DMS79 treated with DMSO at 0.1 percent for 48 hours (cell line): ENCODE results near the gene RAB37.

Experiments
- DNase-seq: peaks from one replicate; lab custom pipeline; 2025; lab: John Stamatoyannopoulos, UW

The RAB37 gene

GRCh38 chr17:74728033-74728701, 8.9 kb upstream of the RAB37 start:
- DNase-seq = no peak

DNA sequence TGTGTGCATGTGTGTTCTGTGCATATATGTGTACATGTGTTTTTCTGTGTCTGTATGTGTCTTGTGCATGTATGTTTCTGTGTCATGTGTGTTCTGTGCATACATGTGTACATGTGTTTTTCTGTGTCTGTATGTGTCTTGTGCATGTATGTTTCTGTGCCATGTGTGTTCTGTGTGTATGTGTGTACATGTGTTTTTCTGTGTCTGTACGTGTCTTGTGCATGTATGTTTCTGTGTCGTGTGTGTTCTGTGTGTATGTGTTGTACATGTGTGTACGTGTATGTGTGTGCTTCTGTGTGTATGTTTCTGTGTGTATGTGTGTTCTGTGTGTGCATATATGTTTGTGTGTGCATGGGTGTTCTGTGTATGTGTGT, 8.4 kb upstream of the RAB37 start:
- no peak for DNase-seq

GRCh38 chr17:74729368-74729767, 7.7 kb upstream of the RAB37 start:
- DNase-seq = no peak

DNA sequence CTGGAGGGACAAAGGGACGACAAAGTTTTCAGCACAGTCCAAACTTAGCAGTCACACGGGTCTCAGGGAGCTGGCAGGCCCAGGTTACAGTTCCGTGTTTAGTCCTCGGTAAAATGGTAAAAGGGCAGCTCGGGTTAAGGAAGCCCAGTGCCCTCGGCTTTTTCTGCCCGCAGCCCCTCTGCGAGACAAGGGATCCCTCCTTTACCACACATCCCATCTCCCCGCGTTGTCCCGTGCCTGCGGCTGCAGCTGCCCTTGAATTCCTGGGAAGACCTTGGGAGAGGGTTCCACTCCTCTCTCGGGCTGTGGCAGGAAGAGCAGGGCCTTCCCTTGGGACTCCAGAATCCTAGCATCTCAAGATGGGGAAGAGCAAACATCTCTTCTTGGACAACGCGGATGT, 7.2 kb upstream of the RAB37 start:
- DNase-seq = no peak

- no peak for DNase-seq
These were observed 6.3 kb upstream of the RAB37 start for GRCh38 chr17:74730491-74731346.

DNA sequence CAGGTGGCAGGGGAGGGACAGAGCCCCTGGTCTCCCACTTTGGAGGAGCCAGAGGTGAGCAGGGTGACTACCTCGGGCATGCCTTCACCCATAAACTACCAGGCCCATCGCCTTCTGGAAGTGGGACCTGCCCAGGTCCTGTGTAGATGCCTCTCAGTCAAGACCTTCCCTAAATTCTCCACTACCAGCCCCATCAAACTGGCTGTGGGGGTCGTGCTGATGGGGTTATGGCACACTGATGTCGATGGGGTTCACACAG, 5.8 kb upstream of the RAB37 start:
- DNase-seq = no peak

- no peak for DNase-seq
These were observed 4.8 kb upstream of the RAB37 start for GRCh38 chr17:74732042-74732867.

DNA sequence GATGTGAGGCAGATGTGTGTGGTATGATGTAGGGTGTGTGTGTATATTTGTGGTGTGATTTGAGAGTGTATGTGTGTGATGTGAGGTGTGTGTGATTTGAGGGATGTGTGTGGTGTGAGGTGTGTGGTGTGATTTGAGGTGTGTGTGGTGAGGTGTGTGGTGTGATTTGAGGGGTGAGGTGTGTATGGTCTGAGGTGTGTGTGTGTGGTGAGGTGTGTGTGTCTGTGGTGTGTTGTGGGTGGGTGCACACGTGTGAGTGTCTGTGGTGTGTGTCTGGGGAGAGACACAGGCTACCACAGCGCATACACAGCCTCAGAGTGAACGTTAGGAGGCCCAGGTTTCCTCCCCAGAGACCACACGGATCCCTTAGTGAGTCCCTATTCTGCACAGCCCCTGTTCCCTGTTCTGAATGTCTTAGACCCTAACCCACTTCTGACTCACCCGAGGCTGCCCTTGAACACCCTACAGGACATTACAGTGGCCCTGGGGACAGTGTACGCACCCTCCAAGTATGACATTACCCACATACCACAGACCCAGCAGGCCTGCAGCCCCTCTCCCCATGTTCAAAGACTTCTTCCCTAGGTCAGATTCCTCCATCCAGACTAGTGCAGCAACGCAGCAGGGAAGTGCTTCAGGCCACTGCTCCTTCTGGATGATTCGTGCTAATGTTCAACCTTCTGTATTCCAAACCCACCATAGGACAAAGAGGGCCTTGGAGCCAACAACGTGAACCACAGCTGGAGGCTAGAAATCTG, 3.5 kb upstream of the RAB37 start:
- DNase-seq = no peak

- DNase-seq = no peak
These were observed 2.8 kb upstream of the RAB37 start for GRCh38 chr17:74734256-74734655.

GRCh38 chr17:74737299-74738050, 419 bp downstream of the RAB37 start:
- DNase-seq = peak; percentile 12

- DNase-seq = no peak
These were observed 1.3 kb downstream of the RAB37 start for GRCh38 chr17:74738051-74738996.

DNA sequence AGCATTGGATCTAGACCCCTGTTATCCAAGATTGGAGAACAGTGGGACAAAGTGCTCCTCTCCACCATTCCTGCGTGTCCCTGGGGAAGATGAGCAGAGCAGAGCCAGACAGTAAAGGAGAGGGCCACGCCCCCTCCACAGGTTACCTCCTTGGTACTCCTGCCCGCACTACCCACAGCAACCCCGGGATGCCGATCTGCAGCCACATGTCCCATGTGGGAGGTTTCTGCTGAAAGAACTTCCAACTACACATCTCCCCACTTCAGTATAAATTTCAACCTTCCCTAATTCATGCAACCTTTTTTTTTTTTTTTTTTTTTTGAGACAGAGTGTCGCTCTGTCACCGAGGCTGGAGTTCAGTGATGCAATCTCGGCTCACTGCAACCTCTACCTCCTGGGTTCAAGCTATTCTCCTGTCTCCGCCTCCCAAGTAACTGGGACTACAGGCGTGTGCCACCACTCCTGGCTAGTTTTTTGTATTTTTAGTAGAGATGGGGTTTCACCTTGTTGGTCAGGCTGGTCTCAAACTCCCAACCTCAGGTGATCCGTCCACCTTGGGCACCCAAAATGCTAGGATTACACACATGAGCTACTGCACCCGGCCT, 2.3 kb downstream of the RAB37 start:
- DNase-seq = no peak

GRCh38 chr17:74740173-74740572, 3.1 kb downstream of the RAB37 start:
- DNase-seq = no peak

DNA sequence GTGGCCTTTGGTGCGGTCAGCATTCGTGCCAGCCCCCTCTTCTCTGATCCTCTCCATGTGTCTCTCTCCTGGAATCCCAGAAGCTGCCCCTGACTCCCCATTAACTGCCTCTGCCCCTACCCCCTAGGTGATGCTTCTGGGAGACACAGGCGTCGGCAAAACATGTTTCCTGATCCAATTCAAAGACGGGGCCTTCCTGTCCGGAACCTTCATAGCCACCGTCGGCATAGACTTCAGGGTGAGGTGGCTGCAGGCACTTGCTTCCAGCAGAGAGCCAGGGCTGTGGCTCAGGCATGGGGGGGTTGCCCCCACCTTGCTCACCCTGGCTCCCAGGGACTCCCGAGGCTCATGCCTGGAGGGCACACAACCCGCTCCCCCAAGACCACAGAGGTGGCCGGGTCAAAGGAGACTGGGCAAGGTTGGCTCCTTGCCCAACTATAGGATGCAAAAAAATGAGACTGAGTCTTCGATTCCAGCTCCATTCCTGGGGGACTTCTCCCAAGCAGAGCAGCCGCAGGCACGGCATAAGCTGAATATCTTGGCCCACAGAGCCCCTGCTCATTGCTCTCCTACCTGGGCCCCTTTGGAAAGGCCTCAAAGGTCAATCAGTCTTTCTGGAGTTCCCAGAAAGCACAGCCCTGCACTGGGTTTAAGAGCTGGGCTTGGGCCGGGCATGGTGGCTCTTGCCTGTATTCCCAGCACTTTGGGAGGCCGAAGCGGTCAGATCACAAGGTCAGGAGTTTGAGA, 3.8 kb downstream of the RAB37 start:
- no peak for DNase-seq

DNA sequence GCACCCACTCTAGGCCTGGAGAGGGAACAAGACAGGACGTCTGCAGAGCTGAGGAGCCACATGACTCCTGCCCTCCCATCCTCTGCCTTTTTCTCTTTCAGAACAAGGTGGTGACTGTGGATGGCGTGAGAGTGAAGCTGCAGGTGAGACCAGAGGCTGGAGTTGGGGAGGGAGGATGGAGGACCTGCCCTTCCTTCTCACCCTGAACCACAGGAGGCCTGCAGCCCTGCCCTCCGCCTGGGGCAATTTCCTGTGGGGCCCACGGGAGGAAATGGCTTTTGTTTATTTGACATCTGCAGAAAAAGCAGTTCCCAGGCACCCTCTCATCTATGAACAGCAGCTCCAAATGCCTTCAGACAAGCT, 5.1 kb downstream of the RAB37 start:
- no peak for DNase-seq

DNA sequence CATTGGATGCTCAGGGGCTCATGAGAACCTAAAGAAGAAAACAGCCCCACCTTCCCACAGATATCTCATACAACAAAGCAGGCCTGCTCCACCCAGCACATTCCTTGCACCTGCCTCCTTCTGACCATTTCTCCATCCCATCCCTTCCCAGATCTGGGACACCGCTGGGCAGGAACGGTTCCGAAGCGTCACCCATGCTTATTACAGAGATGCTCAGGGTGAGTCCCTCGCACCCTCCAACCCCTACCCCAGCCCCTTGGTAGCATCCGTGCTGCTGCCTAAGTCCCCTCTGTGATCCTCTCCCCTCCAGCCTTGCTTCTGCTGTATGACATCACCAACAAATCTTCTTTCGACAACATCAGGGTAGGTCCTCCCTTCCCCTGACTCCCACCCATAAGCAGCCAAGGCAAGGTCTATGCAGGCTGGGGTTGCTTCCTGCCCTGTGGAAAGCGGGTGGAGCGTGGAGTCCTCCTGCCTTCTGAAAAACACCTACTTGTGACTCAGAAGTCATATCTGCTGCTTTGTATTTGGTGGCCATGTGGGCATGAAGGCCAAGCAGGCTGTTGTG, 6.0 kb downstream of the RAB37 start:
- no peak for DNase-seq

DNA sequence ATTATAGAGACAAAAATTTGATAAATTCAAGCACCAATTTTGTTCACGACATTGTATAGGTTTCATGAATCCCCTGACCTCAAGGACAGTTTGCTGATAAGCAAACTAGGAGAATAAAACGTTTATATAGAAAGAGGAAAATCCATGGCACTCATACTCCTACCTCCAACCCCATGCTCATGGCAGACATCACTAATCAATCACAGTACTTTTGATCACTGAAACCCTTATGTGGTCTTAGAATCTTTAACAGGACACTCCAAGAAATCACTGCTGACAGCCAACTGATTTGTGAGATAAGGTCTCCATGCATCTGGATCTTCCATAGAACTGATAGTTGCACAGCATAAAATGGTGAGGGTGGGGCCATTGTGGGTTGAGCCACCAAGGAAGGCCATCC, 6.7 kb downstream of the RAB37 start:
- no peak for DNase-seq

- no peak for DNase-seq
These were observed 7.3 kb downstream of the RAB37 start for GRCh38 chr17:74744349-74744713.
